ENCODE results near the gene PARVA. TPM values are rescaled to one million over a fixed set of nuclear protein-coding genes. Genes with fewer than 3 reads are reported as not detected.

Gene PARVA
- total RNA-seq, 2 donors from 2014 or later = 55.9 to 58.1 TPM

DNA sequence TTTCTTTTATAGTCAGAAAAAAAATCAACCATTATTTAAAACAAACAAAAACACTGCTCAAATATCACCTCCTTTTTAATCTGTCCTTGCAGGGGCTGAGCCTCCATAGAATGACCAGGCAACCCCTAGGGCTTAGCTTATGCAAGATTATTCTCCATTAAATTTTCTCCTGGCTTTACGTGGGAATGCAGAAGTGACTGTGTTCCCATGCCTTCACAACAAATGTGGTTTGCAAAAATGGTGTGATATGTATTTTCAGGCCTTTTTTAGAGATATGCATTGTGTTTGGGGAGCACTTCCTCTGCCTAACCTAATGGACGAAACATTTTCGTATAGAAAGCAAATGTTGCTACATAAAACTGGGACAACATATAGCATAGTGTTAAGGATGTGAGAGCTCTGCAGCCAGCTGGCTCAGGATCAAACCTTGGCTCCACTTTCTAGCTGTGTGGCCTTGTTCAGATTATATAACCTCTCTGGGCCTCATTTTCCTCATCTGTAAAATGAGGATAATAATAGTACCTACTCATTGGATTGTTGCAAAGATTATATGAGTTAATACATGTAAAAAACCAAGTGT lies 82.6 kb downstream of the PARVA start:
- peaks cover 0 to 10% of the 10 kb centered on the region in 2 donors for H3K9me3 ChIP-seq
- no peak overlapping the region for H3K4me3 ChIP-seq
- H3K4me1 ChIP-seq = peaks cover 0 to 60% of the 10 kb centered on the region in 2 donors
- H3K36me3 ChIP-seq = no peaks in the 10 kb centered on the region
- no peak for DNase-seq (ENCODE audit: low spot score)
- H3K27me3 ChIP-seq = no peaks in the 10 kb centered on the region
- TF ChIP-seq, protein P1, sequence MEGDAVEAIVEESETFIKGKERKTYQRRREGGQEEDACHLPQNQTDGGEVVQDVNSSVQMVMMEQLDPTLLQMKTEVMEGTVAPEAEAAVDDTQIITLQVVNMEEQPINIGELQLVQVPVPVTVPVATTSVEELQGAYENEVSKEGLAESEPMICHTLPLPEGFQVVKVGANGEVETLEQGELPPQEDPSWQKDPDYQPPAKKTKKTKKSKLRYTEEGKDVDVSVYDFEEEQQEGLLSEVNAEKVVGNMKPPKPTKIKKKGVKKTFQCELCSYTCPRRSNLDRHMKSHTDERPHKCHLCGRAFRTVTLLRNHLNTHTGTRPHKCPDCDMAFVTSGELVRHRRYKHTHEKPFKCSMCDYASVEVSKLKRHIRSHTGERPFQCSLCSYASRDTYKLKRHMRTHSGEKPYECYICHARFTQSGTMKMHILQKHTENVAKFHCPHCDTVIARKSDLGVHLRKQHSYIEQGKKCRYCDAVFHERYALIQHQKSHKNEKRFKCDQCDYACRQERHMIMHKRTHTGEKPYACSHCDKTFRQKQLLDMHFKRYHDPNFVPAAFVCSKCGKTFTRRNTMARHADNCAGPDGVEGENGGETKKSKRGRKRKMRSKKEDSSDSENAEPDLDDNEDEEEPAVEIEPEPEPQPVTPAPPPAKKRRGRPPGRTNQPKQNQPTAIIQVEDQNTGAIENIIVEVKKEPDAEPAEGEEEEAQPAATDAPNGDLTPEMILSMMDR (IDR thresholded peaks at IDR 0.05) = no peak
- no peak overlapping the region for H3K27ac ChIP-seq

DNA sequence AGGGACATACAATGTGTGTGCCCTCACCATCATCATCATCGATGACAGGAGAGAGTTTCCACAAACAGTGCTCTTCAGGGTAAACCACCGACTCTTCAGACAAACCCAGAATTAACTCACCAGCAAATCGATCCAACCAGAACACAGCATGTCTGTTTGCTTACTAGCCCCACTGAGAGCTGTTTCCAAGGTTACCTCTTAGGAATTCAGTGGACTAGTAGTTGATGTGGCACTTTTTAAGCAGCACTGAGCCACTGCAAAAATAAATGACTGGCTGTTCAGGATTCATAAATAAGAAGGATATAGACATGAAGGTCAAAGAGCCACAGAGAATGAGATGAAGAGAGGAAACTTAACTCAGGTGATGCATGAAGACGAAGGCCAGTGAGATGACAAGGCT lies 83.1 kb downstream of the PARVA start:
- Histone ChIP-seq H3K27me3 (no peaks in the 10 kb centered on the region), H3K4me1 (peaks cover 0 to 58% of the 10 kb centered on the region in 2 donors), H3K36me3 (no peaks in the 10 kb centered on the region), H3K27ac (no peak overlapping the region), H3K4me3 (no peak overlapping the region), H3K9me3 (peaks cover 0 to 13% of the 10 kb centered on the region in 2 donors)
- TF ChIP-seq, protein P1 (IDR thresholded peaks at IDR 0.05) = no peak
- no peak for DNase-seq (ENCODE audit: low spot score)

DNA sequence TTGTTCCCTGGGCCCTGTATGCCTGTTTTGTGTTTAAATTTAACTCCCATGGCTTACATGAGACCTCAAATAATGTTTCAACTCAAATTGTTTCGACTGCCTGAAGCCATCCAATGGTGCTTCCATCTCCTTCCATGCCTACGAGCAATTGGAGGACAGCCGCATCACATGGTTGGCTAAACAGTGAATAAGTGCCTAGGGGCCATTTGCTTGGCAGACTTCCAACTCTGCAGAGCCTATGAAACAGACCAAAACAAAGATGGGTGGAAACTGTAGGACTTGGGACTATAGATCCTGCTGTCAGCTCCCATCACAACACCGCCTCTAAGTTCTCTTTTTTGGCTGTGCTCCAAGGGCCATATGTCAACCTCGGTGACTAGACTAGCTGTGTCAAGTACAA lies 84.1 kb downstream of the PARVA start:
- TF ChIP-seq, protein P1 (IDR thresholded peaks at IDR 0.05) = no peak
- Histone ChIP-seq H3K27me3 (no peaks in the 10 kb centered on the region), H3K4me1 (peaks cover 0 to 48% of the 10 kb centered on the region in 2 donors), H3K27ac (no peak overlapping the region), H3K9me3 (peaks cover 0 to 13% of the 10 kb centered on the region in 2 donors), H3K36me3 (no peaks in the 10 kb centered on the region), H3K4me3 (no peak overlapping the region)
- no peak for DNase-seq (ENCODE audit: low spot score)

DNA sequence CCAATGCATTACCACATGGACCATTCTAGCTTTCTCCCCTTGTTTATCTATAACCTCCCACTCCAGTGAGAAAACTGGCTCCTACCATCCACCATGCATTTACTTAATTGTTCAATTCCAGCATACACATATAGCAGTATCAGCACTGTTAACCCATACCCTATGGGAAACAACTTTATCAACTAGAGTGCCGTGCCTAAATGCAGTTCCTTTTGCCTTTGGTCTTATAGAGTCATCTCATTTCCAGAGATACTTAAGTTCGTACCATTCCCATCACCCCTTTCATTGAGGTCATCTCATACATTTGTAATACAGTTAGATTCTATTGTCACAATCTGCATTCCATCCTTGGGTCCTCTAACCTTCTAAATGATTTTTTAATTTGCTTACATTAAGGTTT lies 86.9 kb downstream of the PARVA start:
- Histone ChIP-seq H3K4me1 (peaks cover 0 to 26% of the 10 kb centered on the region in 2 donors), H3K9me3 (peaks cover 0 to 13% of the 10 kb centered on the region in 2 donors), H3K36me3 (no peaks in the 10 kb centered on the region), H3K4me3 (no peak overlapping the region), H3K27me3 (no peaks in the 10 kb centered on the region), H3K27ac (no peak overlapping the region)
- DNase-seq (ENCODE audit: low spot score) = no peak
- TF ChIP-seq, protein P1 (IDR thresholded peaks at IDR 0.05) = no peak

DNA sequence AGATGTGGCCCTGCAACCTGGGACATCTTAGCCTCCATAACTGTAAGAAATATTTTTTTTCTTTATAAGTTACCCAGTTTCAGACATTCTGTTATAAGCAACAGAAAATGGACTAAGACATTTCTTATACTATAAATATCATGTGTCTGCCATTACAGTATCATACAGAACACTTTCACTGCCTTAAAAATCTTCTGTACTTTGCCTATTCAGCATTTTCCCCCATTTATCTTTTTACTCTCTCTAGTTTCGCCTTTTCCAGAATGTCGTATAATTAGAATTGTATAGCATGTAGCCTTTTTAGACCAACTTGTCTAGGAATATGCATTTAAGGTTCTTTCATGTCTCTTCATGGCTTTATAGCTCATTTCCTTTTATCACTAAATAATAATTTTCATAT lies 88.0 kb downstream of the PARVA start:
- no peak for DNase-seq (ENCODE audit: low spot score)

More for the DNA sequence above, 88.0 kb downstream of the PARVA start:
- H3K4me3 ChIP-seq = no peak overlapping the region
- TF ChIP-seq, protein P1 (IDR thresholded peaks at IDR 0.05) = no peak
- H3K9me3 ChIP-seq = peaks cover 0 to 13% of the 10 kb centered on the region in 2 donors
- no peak overlapping the region for H3K27ac ChIP-seq
- H3K36me3 ChIP-seq = no peaks in the 10 kb centered on the region
- H3K4me1 ChIP-seq = peaks cover 0 to 30% of the 10 kb centered on the region in 2 donors
- H3K27me3 ChIP-seq = no peaks in the 10 kb centered on the region

Measured in right atrium auricular region (tissue), 2 donors.